ENCODE measurements around the gene ASPM. TPM values are rescaled to one million over a fixed set of nuclear protein-coding genes. Genes with fewer than 3 reads are reported as not detected.
"Not testable (repeated sequence)": the region's sequence is repeated elsewhere in the genome, so short reads cannot be mapped to it uniquely, and the experiment has no call there.

The ASPM gene
- total RNA-seq, 1 donor from 2014 or later = 5.7 TPM

DNA sequence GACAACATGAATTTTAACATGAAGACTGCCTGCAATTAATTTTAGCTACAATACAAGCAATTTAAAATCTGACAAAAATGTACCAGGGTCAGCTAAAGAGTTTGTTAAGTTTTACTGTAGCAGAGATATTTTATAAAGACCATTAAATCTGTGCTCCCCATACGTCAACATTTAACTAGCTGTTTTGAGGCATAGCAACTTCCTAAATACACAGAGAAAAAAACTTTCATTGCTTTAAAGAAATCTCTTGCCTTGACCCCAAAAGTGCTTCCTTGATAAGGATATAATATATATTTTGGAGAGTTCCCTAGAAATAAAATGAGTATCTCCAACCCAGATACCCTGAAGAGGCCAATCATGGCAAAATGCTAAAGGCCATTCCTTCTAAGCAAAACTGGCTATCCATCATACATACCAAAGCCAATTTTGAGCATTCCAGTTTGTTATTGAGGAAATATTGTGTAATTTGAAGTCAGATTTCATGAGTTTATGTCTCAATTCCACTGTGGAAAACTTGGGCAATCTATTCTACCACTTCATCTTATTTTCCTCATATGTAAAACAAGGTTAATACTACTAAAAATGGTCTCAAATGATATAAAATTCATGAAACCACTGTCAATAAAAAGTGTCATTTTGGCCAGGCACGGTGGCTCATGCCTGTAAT, 19.1 kb downstream of the ASPM start:
- no peaks in the 10 kb centered on the region for H3K36me3 ChIP-seq (ENCODE audit: control insufficient read depth in 3 of 3, insufficient read depth in 3 of 3, low read length in 3 of 3)
- no peaks in the 10 kb centered on the region for H3K9me3 ChIP-seq (ENCODE audit: control insufficient read depth in 3 of 3, low read length in 3 of 3)
- no peak overlapping the region for H3K27ac ChIP-seq (ENCODE audit: low read depth, low read length)
- no peaks in the 10 kb centered on the region for H3K4me1 ChIP-seq (ENCODE audit: control insufficient read depth in 3 of 3, insufficient read depth in 3 of 3, low read length in 3 of 3)
- H3K9ac ChIP-seq (ENCODE audit: low read depth in 1 of 3, low read length in 3 of 3) = no peak overlapping the region
- no peak overlapping the region for H3K4me3 ChIP-seq (ENCODE audit: low read length in 3 of 3)
- H3K27me3 ChIP-seq (ENCODE audit: control insufficient read depth in 3 of 3, insufficient read depth in 3 of 3, low read length in 3 of 3) = no peaks in the 10 kb centered on the region

DNA sequence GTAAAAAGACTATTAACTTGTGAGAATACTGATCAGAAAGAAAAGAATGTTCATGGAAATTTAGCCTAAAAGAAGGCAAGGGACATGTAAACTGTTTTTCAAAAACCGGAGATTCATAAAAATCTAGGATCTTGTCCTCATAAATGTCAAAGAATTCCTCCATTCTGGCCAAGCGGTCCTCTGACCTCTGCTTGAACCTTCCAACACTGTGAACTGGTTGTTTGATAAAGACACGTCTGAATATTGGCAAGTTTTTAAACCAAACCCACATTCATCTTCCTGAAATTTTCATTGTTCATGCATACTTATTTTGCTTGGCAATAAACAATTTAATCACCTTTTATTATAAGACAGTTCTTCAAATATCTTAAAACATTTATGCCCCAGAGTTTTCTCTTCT, 19.8 kb downstream of the ASPM start:
- H3K4me3 ChIP-seq (ENCODE audit: low read length in 3 of 3) = no peak overlapping the region
- H3K9ac ChIP-seq (ENCODE audit: low read depth in 1 of 3, low read length in 3 of 3) = no peak overlapping the region
- H3K9me3 ChIP-seq (ENCODE audit: control insufficient read depth in 3 of 3, low read length in 3 of 3) = no peaks in the 10 kb centered on the region
- H3K27ac ChIP-seq (ENCODE audit: low read depth, low read length) = no peak overlapping the region
- H3K36me3 ChIP-seq (ENCODE audit: control insufficient read depth in 3 of 3, insufficient read depth in 3 of 3, low read length in 3 of 3) = no peaks in the 10 kb centered on the region
- no peaks in the 10 kb centered on the region for H3K27me3 ChIP-seq (ENCODE audit: control insufficient read depth in 3 of 3, insufficient read depth in 3 of 3, low read length in 3 of 3)
- H3K4me1 ChIP-seq (ENCODE audit: control insufficient read depth in 3 of 3, insufficient read depth in 3 of 3, low read length in 3 of 3) = no peaks in the 10 kb centered on the region

DNA sequence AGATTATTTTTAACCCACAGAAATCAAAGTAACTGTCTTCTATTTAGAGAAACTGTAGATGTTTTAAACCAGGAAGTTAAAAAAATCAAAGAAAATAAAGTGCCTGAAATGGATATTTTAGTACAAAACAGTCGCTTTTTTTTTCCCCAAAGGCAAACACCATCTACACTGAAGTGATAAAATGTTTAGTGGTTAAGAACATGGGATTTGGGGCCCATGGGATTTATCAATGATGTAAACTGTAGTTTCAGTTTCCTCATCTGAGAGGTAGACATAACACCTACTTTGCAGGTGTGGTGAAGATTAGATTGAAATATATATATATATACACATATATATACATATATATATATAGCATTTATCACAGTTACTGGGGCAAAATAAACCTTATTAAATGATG, 22.1 kb downstream of the ASPM start:
- H3K4me1 ChIP-seq (ENCODE audit: control insufficient read depth in 3 of 3, insufficient read depth in 3 of 3, low read length in 3 of 3) = no peaks in the 10 kb centered on the region
- no peaks in the 10 kb centered on the region for H3K36me3 ChIP-seq (ENCODE audit: control insufficient read depth in 3 of 3, insufficient read depth in 3 of 3, low read length in 3 of 3)
- H3K27me3 ChIP-seq (ENCODE audit: control insufficient read depth in 3 of 3, insufficient read depth in 3 of 3, low read length in 3 of 3) = no peaks in the 10 kb centered on the region
- no peak overlapping the region for H3K27ac ChIP-seq (ENCODE audit: low read depth, low read length)
- H3K9ac ChIP-seq (ENCODE audit: low read depth in 1 of 3, low read length in 3 of 3) = no peak overlapping the region
- H3K9me3 ChIP-seq (ENCODE audit: control insufficient read depth in 3 of 3, low read length in 3 of 3) = no peaks in the 10 kb centered on the region
- no peak overlapping the region for H3K4me3 ChIP-seq (ENCODE audit: low read length in 3 of 3)

DNA sequence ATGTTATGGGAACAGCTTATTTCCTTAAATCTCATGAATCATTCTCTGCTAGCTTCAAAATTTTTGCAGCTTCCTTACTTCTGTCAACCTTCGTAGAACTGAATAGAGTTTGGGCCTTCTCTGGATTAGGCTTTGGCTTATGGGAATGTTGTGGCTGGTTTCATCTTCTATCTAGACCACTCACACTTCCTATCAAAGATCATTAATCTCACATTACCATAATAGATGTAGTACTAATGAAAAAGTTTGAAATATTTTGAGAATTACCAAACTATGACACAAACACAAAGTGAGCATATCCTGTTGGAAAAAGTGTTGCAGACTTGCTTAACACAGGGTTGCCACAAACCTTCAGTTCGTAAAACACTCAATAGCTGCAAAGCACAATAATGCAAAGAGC, 30.3 kb downstream of the ASPM start:
- no peak overlapping the region for H3K4me3 ChIP-seq (ENCODE audit: low read length in 3 of 3)
- no peaks in the 10 kb centered on the region for H3K4me1 ChIP-seq (ENCODE audit: control insufficient read depth in 3 of 3, insufficient read depth in 3 of 3, low read length in 3 of 3)
- no peak overlapping the region for H3K27ac ChIP-seq (ENCODE audit: low read depth, low read length)
- no peaks in the 10 kb centered on the region for H3K36me3 ChIP-seq (ENCODE audit: control insufficient read depth in 3 of 3, insufficient read depth in 3 of 3, low read length in 3 of 3)
- no peaks in the 10 kb centered on the region for H3K27me3 ChIP-seq (ENCODE audit: control insufficient read depth in 3 of 3, insufficient read depth in 3 of 3, low read length in 3 of 3)
- no peak overlapping the region for H3K9ac ChIP-seq (ENCODE audit: low read depth in 1 of 3, low read length in 3 of 3)
- H3K9me3 ChIP-seq (ENCODE audit: control insufficient read depth in 3 of 3, low read length in 3 of 3) = no peaks in the 10 kb centered on the region

DNA sequence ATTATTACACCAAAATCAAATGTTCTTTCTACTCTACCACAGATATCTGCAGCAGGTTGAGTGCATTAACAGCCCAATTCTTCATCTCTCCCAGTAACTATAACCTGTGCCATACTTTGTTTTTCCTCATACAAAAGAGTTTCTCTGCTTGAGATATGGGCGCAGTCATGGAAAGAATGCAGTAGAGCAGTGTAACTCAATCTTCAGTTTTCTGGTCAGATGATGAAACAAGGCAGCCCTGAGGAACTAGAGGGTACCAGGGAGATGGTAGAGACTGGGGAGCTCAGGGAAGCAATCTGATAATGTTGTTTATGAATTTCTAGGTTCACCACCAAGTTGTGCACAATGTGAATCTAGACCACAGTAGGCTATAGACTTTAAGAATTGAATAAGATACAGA, 39.6 kb downstream of the ASPM start:
- H3K27ac ChIP-seq (ENCODE audit: low read depth, low read length) = no peak overlapping the region
- H3K36me3 ChIP-seq (ENCODE audit: control insufficient read depth in 3 of 3, insufficient read depth in 3 of 3, low read length in 3 of 3) = no peaks in the 10 kb centered on the region
- H3K9ac ChIP-seq (ENCODE audit: low read depth in 1 of 3, low read length in 3 of 3) = no peak overlapping the region
- H3K27me3 ChIP-seq (ENCODE audit: control insufficient read depth in 3 of 3, insufficient read depth in 3 of 3, low read length in 3 of 3) = no peaks in the 10 kb centered on the region
- no peak overlapping the region for H3K4me3 ChIP-seq (ENCODE audit: low read length in 3 of 3)
- H3K4me1 ChIP-seq (ENCODE audit: control insufficient read depth in 3 of 3, insufficient read depth in 3 of 3, low read length in 3 of 3) = no peaks in the 10 kb centered on the region
- H3K9me3 ChIP-seq (ENCODE audit: control insufficient read depth in 3 of 3, low read length in 3 of 3) = no peaks in the 10 kb centered on the region

DNA sequence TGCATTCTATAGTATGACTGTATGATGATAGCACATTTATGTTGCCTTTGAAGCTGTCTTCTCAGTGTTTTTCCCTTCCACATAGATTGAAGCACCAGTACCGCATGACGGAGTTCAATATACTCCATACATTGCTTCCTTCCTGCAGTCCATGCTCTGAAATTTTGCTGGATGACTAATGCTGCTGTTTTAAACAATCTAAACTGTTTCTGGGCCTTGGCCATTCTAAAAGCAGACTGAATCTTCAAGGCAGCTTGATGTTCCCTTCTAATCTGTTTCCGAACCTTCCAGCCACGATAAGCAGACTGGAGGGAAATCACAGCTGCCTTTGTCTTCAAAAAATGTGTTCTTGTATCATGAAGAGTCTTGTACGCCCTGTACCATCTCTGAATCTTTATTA, 43.2 kb downstream of the ASPM start:
- H3K9ac ChIP-seq (ENCODE audit: low read depth in 1 of 3, low read length in 3 of 3) = no peak overlapping the region
- H3K27me3 ChIP-seq (ENCODE audit: control insufficient read depth in 3 of 3, insufficient read depth in 3 of 3, low read length in 3 of 3) = no peaks in the 10 kb centered on the region
- H3K36me3 ChIP-seq (ENCODE audit: control insufficient read depth in 3 of 3, insufficient read depth in 3 of 3, low read length in 3 of 3) = no peaks in the 10 kb centered on the region
- no peak overlapping the region for H3K27ac ChIP-seq (ENCODE audit: low read depth, low read length)
- H3K9me3 ChIP-seq (ENCODE audit: control insufficient read depth in 3 of 3, low read length in 3 of 3) = no peaks in the 10 kb centered on the region
- H3K4me3 ChIP-seq (ENCODE audit: low read length in 3 of 3) = no peak overlapping the region
- H3K4me1 ChIP-seq (ENCODE audit: control insufficient read depth in 3 of 3, insufficient read depth in 3 of 3, low read length in 3 of 3) = no peaks in the 10 kb centered on the region

DNA sequence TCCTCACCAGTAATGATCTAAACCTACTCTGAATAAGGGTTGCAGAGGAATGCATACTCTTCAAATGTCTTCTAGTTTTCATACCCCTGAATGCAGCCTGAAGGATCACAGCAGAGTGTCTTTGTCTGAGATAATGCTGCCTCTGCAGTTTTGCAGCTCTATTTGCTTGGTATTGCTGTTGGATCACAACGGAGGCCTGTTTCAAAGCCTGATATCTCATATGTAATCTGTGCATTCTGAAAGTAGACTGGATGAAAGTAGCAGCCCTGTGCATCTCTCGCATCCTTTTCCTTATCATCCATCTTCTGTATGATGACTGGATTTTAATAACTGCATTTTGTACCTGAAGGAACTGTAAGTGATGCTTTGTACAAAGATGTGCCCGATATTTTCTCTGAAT, 44.5 kb downstream of the ASPM start:
- Histone ChIP-seq H3K36me3 (ENCODE audit: control insufficient read depth in 3 of 3, insufficient read depth in 3 of 3, low read length in 3 of 3) (no peaks in the 10 kb centered on the region), H3K9ac (ENCODE audit: low read depth in 1 of 3, low read length in 3 of 3) (no peak overlapping the region), H3K4me3 (ENCODE audit: low read length in 3 of 3) (no peak overlapping the region), H3K9me3 (ENCODE audit: control insufficient read depth in 3 of 3, low read length in 3 of 3) (no peaks in the 10 kb centered on the region), H3K27me3 (ENCODE audit: control insufficient read depth in 3 of 3, insufficient read depth in 3 of 3, low read length in 3 of 3) (no peaks in the 10 kb centered on the region), H3K27ac (ENCODE audit: low read depth, low read length) (no peak overlapping the region), H3K4me1 (ENCODE audit: control insufficient read depth in 3 of 3, insufficient read depth in 3 of 3, low read length in 3 of 3) (no peaks in the 10 kb centered on the region)

DNA sequence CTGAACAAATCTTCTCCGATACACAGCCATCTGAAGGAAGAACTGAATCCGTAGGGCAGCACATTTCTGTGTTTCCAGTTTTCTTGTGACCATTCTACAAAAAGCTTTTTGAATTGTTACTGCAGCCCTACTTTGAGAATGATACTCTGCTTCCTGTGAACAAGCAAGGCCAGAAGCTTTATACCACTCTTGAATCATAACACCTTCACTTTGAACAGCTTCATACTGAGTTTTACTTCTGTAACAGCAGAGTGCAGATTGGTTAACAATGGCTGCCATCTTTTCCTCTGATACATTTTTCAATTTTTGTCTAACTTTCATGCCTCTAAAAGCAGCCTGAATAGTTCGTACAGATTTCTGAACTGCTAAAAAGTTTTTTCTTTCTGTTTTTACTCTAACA, 45.8 kb downstream of the ASPM start:
- Histone ChIP-seq H3K4me3 (ENCODE audit: low read length in 3 of 3) (no peak overlapping the region), H3K9ac (ENCODE audit: low read depth in 1 of 3, low read length in 3 of 3) (no peak overlapping the region), H3K27me3 (ENCODE audit: control insufficient read depth in 3 of 3, insufficient read depth in 3 of 3, low read length in 3 of 3) (no peaks in the 10 kb centered on the region), H3K36me3 (ENCODE audit: control insufficient read depth in 3 of 3, insufficient read depth in 3 of 3, low read length in 3 of 3) (no peaks in the 10 kb centered on the region), H3K4me1 (ENCODE audit: control insufficient read depth in 3 of 3, insufficient read depth in 3 of 3, low read length in 3 of 3) (no peaks in the 10 kb centered on the region), H3K9me3 (ENCODE audit: control insufficient read depth in 3 of 3, low read length in 3 of 3) (no peaks in the 10 kb centered on the region), H3K27ac (ENCODE audit: low read depth, low read length) (no peak overlapping the region)

DNA sequence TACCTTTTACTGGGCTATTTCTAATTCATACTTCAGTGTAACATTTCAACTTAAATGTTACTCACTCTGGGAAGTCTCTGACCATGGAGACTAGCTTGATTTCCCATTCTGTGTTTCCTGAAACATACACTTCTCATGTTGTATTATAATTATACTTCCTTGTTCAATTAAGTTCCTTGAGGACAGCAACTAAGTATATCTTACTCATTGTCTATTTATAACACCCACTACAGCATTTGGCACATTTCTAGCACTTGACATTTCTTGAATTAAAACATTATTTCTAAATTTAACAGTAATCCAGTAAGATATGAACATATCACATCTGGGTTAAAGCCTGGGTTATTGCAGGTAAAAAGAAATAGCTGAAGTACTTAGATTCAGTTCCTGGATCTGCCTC, 47.0 kb downstream of the ASPM start:
- Histone ChIP-seq H3K9me3 (ENCODE audit: control insufficient read depth in 3 of 3, low read length in 3 of 3) (no peaks in the 10 kb centered on the region), H3K4me3 (ENCODE audit: low read length in 3 of 3) (no peak overlapping the region), H3K9ac (ENCODE audit: low read depth in 1 of 3, low read length in 3 of 3) (no peak overlapping the region), H3K36me3 (ENCODE audit: control insufficient read depth in 3 of 3, insufficient read depth in 3 of 3, low read length in 3 of 3) (no peaks in the 10 kb centered on the region), H3K4me1 (ENCODE audit: control insufficient read depth in 3 of 3, insufficient read depth in 3 of 3, low read length in 3 of 3) (no peaks in the 10 kb centered on the region), H3K27me3 (ENCODE audit: control insufficient read depth in 3 of 3, insufficient read depth in 3 of 3, low read length in 3 of 3) (no peaks in the 10 kb centered on the region), H3K27ac (ENCODE audit: low read depth, low read length) (no peak overlapping the region)

DNA sequence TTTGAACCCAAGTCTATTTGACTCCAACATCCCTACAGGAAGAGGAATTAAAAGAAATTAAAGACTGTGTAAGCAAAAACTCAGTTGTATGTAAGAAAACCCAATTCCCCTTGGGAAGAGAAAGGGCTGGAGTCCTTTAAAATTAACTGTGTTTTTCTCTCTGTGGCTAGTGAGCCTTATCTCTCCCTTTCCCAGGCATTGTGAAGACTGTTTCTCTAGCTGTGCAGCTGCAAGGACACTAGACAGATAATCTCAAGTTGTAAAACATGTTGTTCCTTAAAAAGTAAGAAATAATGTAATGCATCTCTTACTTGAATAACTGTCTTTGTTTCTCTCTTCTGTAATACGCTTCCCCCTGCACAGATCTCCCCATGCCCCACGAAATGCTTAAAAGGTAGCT, 49.5 kb downstream of the ASPM start:
- H3K27ac ChIP-seq (ENCODE audit: low read depth, low read length); H3K4me3 ChIP-seq (ENCODE audit: low read length in 3 of 3); H3K36me3 ChIP-seq (ENCODE audit: control insufficient read depth in 3 of 3, insufficient read depth in 3 of 3, low read length in 3 of 3); H3K9ac ChIP-seq (ENCODE audit: low read depth in 1 of 3, low read length in 3 of 3); H3K27me3 ChIP-seq (ENCODE audit: control insufficient read depth in 3 of 3, insufficient read depth in 3 of 3, low read length in 3 of 3); H3K9me3 ChIP-seq (ENCODE audit: control insufficient read depth in 3 of 3, low read length in 3 of 3); H3K4me1 ChIP-seq (ENCODE audit: control insufficient read depth in 3 of 3, insufficient read depth in 3 of 3, low read length in 3 of 3): not testable (repeated sequence)

DNA sequence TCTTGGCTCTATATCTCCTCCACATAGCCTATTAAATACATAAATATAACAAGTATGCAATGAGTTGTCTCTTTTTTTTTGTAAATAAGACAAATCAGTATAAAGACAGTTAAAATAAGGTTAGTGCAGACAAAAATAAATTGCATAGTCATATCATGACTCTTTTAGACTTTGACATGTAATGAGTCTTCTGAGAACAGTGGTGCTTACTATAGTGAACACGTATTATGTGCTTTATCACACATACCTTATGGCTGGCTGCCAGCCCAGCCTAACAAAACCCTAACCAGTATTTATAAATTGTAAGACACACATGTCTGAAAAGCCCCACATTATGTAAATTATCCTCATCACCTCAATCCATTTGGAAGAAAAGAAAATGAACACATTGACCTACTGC, 50.3 kb downstream of the ASPM start:
- no peaks in the 10 kb centered on the region for H3K4me1 ChIP-seq (ENCODE audit: control insufficient read depth in 3 of 3, insufficient read depth in 3 of 3, low read length in 3 of 3)
- H3K27me3 ChIP-seq (ENCODE audit: control insufficient read depth in 3 of 3, insufficient read depth in 3 of 3, low read length in 3 of 3) = no peaks in the 10 kb centered on the region
- H3K9ac ChIP-seq (ENCODE audit: low read depth in 1 of 3, low read length in 3 of 3) = no peak overlapping the region
- H3K36me3 ChIP-seq (ENCODE audit: control insufficient read depth in 3 of 3, insufficient read depth in 3 of 3, low read length in 3 of 3) = no peaks in the 10 kb centered on the region
- no peak overlapping the region for H3K27ac ChIP-seq (ENCODE audit: low read depth, low read length)
- H3K9me3 ChIP-seq (ENCODE audit: control insufficient read depth in 3 of 3, low read length in 3 of 3) = no peaks in the 10 kb centered on the region
- no peak overlapping the region for H3K4me3 ChIP-seq (ENCODE audit: low read length in 3 of 3)

Data from skeletal muscle tissue (tissue), 4 donors.